Vagina (tissue), 2 donors: ENCODE data around the gene PTMA.

Experiments
- CTCF ChIP-seq, 3 experiments: fragments of 450-650 bp in 2 of 3; fragments of 200-600 bp in 1 of 3; sonication (generic) in 1 of 3; IDR thresholded peaks; one replicate each; pipeline ENCODE4 v1.5.1; 2017 to 2019; ENCODE audit warnings: antibody characterized with exemption in 3 of 3, mild to moderate bottlenecking in 2 of 3, moderate library complexity in 2 of 3
- POLR2A ChIP-seq, 2 donors: fragments of 450-650 bp; IDR thresholded peaks; one replicate each; pipeline ENCODE4 v1.6.1; 2017; ENCODE audit warnings: antibody characterized with exemption in 2 of 2, mild to moderate bottlenecking in 2 of 2, moderate library complexity in 2 of 2
- POLR2AphosphoS5 ChIP-seq, 2 donors: sonication (generic); formaldehyde crosslinking; IDR thresholded peaks; one replicate each; pipeline ENCODE4 v1.9.0; 2017; ENCODE audit warnings: antibody characterized with exemption in 2 of 2, mild to moderate bottlenecking in 2 of 2, low read depth in 1 of 2; ENCODE audit not compliant: insufficient read depth in 1 of 2

DNA sequence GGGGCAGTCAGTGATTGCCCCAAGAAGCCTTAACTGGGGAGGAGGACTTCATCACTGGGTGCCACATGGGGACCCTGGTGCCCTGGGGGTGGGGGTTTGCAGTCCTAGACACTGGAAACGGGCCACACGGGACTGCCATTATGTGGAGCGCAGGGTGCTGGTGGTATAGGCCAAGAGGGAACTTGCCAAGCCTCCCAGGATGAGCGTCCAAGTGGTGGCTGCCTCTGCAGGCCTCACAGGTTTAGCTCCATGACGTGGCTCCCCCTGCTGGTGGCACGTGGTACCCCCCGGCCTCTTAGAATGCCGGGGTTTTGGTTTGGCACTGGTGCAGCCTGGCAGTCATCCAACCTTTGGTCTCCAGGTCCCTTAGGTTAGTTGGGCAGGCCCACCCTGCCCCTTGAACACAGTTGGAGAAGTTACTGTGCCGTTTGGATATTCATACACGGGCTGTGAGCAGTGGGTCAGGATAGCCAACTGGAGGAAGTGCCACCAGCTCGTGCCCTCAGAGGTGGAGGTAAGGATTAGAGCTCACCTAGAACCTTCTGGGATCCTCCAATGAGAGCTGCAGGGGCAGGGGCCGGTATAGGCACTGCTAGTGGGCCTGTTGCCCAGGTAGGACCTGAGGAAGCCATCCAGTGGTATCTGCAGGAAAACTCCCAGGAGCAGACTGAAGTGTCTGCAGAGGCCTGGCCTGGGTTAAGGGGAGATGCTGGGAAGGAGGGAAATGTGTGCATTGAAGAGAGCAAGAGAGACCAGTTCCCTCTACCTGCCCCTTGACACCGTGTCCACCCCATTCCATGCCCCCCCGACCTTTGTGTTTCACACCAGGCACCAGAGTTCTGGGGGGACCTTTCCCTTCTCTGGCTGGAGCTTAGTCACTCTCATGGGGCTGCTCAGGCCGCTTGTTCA is 5.7 kb downstream of the PTMA start:
- no peak for TF ChIP-seq POLR2A (IDR thresholded peaks at IDR 0.05)
- TF ChIP-seq CTCF (IDR thresholded peaks at IDR 0.05): peak; percentile 89 to 93 (median 90)
- peak in 1 of 2 donors; percentile 51 for TF ChIP-seq POLR2AphosphoS5 (IDR thresholded peaks at IDR 0.05; ENCODE audit: insufficient read depth in 1 of 2, low read depth in 1 of 2)
